Measurements from ENCODE around the gene CTU2. TPM values are rescaled to one million over a fixed set of nuclear protein-coding genes. Genes with fewer than 3 reads are reported as not detected.

CTU2 gene
- total and polyA plus RNA-seq, 9 of the 15 experiments (the other 6 are each of a cell fraction or from before 2014, with no cell fraction given): 1.3 to 105 (median 23.2) TPM

- no peak for TF ChIP-seq STAG1 (CRISPR knock-in tag; IDR thresholded peaks at IDR 0.05; ENCODE audit: borderline replicate concordance)
- peak in 1 of 2 experiments; percentile 44 for TF ChIP-seq E2F6 (IDR thresholded peaks at IDR 0.05; ENCODE audit: borderline replicate concordance in 1 of 2, extremely low read depth in 1 of 2, insufficient read depth in 1 of 2, insufficient read length in 1 of 2, low read depth in 1 of 2, low read length in 1 of 2, poor library complexity in 1 of 2, severe bottlenecking in 1 of 2)
- 0 out of 2 replicates have a peak, but pooled peaks have one; percentile 3 for TF ChIP-seq PTBP1 (IDR thresholded peaks at IDR 0.05; ENCODE audit: low read depth, low read length)
- TF ChIP-seq NR2C1 (IDR thresholded peaks at IDR 0.05): no peak
- no peak; the same call in 1 of the 2 replicates for TF ChIP-seq NR2C1 (tag; IDR thresholded peaks at IDR 0.05)
- TF ChIP-seq CCNT2 (IDR thresholded peaks at IDR 0.05; ENCODE audit: borderline replicate concordance, extremely low read depth, insufficient read length, low read depth, low read length): peak; percentile 95
- TF ChIP-seq RB1 (IDR thresholded peaks at IDR 0.05; ENCODE audit: low read depth): peak; percentile 64
- TF ChIP-seq ZKSCAN3 (CRISPR knock-in tag; IDR thresholded peaks at IDR 0.05): no peak
- TF ChIP-seq MTA2 (IDR thresholded peaks at IDR 0.05; ENCODE audit: low read depth): peak; percentile 86
- TF ChIP-seq FOSL1 (tag; conservative IDR thresholded peaks at IDR 0.05): peak; percentile 67
- peak; percentile 15 for TF ChIP-seq MEIS2 (IDR thresholded peaks at IDR 0.05; ENCODE audit: partially characterized antibody)
- TF ChIP-seq ZNF384 (IDR thresholded peaks at IDR 0.05; ENCODE audit: low read depth, low read length): no peak
- TF ChIP-seq ZFX (CRISPR knock-in tag; IDR thresholded peaks at IDR 0.05): peak; percentile 70
- peak; percentile 77; the same call in 1 of the 2 replicates for TF ChIP-seq KAT7 (CRISPR knock-in tag; IDR thresholded peaks at IDR 0.05; ENCODE audit: borderline replicate concordance)
- no peak for TF ChIP-seq NFYB (IDR thresholded peaks at IDR 0.05; ENCODE audit: extremely low read depth, insufficient read length)
- TF ChIP-seq MITF (IDR thresholded peaks at IDR 0.05): 0 out of 2 replicates have a peak, but pooled peaks have one; percentile 14
- no peak for TF ChIP-seq ZNF785 (CRISPR knock-in tag; IDR thresholded peaks at IDR 0.05)
- no peak for TF ChIP-seq ZBTB34 (CRISPR knock-in tag; IDR thresholded peaks at IDR 0.05)
- TF ChIP-seq BRD4 (IDR thresholded peaks at IDR 0.05): no peak
- no peak for TF ChIP-seq ZNF696 (CRISPR knock-in tag; conservative IDR thresholded peaks at IDR 0.05)
- peak; percentile 94 for TF ChIP-seq TAL1 (IDR thresholded peaks at IDR 0.05)
- TF ChIP-seq ATF1 (CRISPR knock-in tag; IDR thresholded peaks at IDR 0.05): no peak
- no peak for TF ChIP-seq ATF1 (tag; IDR thresholded peaks at IDR 0.05)
- TF ChIP-seq HDAC1 (IDR thresholded peaks at IDR 0.05): peak; percentile 6 to 93; a peak in 3 of 4 replicates
- TF ChIP-seq E2F4 (CRISPR knock-in tag; IDR thresholded peaks at IDR 0.05; ENCODE audit: low read depth): no peak
These were observed 18.1 kb upstream of the CTU2 start (continued) for GRCh38 chr16:88688013-88688778.
